CD4-positive, alpha-beta T cell (primary cell): ENCODE measurements around the gene CAMSAP1. TPM values are rescaled to one million over a fixed set of nuclear protein-coding genes. Genes with fewer than 3 reads are reported as not detected.

Experiments used
- ATAC-seq: fragments of 200-7000 bp; cut with Tn5 transposase; one replicate; pipeline ENCODE4 v1.10.0; 2022; ENCODE audit warnings: mild to moderate bottlenecking; ENCODE audit not compliant: poor library complexity
- CTCF ChIA-PET: fragments of 350-600 bp; sonication (Branson Sonifier 250); formaldehyde crosslinking; loops from one replicate; lab custom pipeline; 2021; ENCODE audit warnings: antibody characterized with exemption, inconsistent platforms; lab: Charles Lee
- POLR2A ChIA-PET: fragments of 350-600 bp; sonication (Branson Sonifier 250); formaldehyde crosslinking; loops from one replicate; lab custom pipeline; 2021; ENCODE audit warnings: antibody characterized with exemption, inconsistent platforms; lab: Charles Lee
- DNase-seq, 14 experiments: peaks; one replicate each; pipeline ENCODE4 v3.0.0-alpha.2; 2013 to 2020; ENCODE audit warnings: mixed read lengths in 2 of 14
- H3K27ac ChIP-seq, 2 donors: one replicate each; pipeline versions ENCODE4 v1.5.1 to v1.7.0; 2013; ENCODE audit warnings: low read length in 2 of 2, low read depth in 1 of 2, mild to moderate bottlenecking in 1 of 2
- H3K27me3 ChIP-seq, 2 experiments: 1 replicate in 1 of 2; 2 replicates in 1 of 2; pipeline versions ENCODE4 v1.6.1 to v1.7.0; 2013; ENCODE audit warnings: low read length in 2 of 2, control low read depth in 1 of 2, mild to moderate bottlenecking in 1 of 2, moderate library complexity in 1 of 2; ENCODE audit not compliant: insufficient read depth in 2 of 2, control insufficient read depth in 1 of 2
- H3K36me3 ChIP-seq: one replicate; pipeline ENCODE4 v1.6.1; 2013; ENCODE audit warnings: low read length, control low read depth; ENCODE audit not compliant: insufficient read depth
- H3K4me1 ChIP-seq: one replicate; pipeline ENCODE4 v1.6.1; 2013; ENCODE audit warnings: low read length, control low read depth; ENCODE audit not compliant: insufficient read depth
- H3K4me3 ChIP-seq: one replicate; pipeline ENCODE4 v1.5.1; 2013; ENCODE audit warnings: mild to moderate bottlenecking, low read length, moderate library complexity
- H3K9me3 ChIP-seq, 2 experiments: 1 replicate in 1 of 2; 2 replicates in 1 of 2; pipeline versions ENCODE4 v1.6.1 to v1.7.0; 2013; ENCODE audit warnings: low read length in 2 of 2, mild to moderate bottlenecking in 2 of 2, control low read depth in 1 of 2, moderate library complexity in 1 of 2; ENCODE audit not compliant: control insufficient read depth in 1 of 2, insufficient read depth in 1 of 2
- H3K27ac Mint-ChIP-seq: one replicate; pipeline ENCODE4 v1.8.0; 2020; ENCODE audit warnings: mixed read lengths
- H3K27me3 Mint-ChIP-seq: one replicate; pipeline ENCODE4 v1.8.0; 2021; ENCODE audit warnings: mixed read lengths
- H3K36me3 Mint-ChIP-seq: one replicate; pipeline ENCODE4 v1.8.0; 2021; ENCODE audit warnings: low read depth, mixed read lengths
- H3K4me1 Mint-ChIP-seq: one replicate; pipeline ENCODE4 v1.8.0; 2021; ENCODE audit warnings: low read depth, mixed read lengths
- H3K4me3 Mint-ChIP-seq: one replicate; pipeline ENCODE4 v1.8.0; 2020; ENCODE audit warnings: mild to moderate bottlenecking, mixed read lengths
- H3K9me3 Mint-ChIP-seq: one replicate; pipeline ENCODE4 v1.8.0; 2020; ENCODE audit warnings: mixed read lengths
- intact Hi-C, 2 experiments: fragments of 100-400 bp; cut with DNase I in 1 of 2; cut with micrococcal nuclease in 1 of 2; formaldehyde crosslinking; loops; one replicate each; pipeline versions ENCODE4 v1.15.1 to v1.9.0; 2023 to 2025; cut with DNase I, micrococcal nuclease
- total RNA-seq, 174 experiments: library from RNA in 2 of 174; stranded (reverse) in 2 of 174; gene quantifications; one replicate each; pipeline ENCODE4 v1.2.3 and lab custom pipeline; 2021 to 2026
- TF ChIP-seq, protein P1 (sequence below): fragments of 200-600 bp; IDR thresholded peaks from one replicate; pipeline ENCODE4 v1.8.0; 2022; ENCODE audit warnings: antibody characterized with exemption, mild to moderate bottlenecking

The CAMSAP1 gene
- total RNA-seq, 2 experiments from 2014 or later = 16.8 to 18.2 TPM

GRCh38 chr9:135886147-135886981 is 21.0 kb downstream of the CAMSAP1 start:
- Mint-ChIP-seq H3K27me3 (no peaks in the 10 kb centered on the region), H3K27ac (peak overlapping the region; percentile 89), H3K4me1 (peaks cover 71% of the 10 kb centered on the region), H3K9me3 (no peaks in the 10 kb centered on the region), H3K4me3 (peak overlapping the region; percentile 55), H3K36me3 (peaks cover 5% of the 10 kb centered on the region)
- Histone ChIP-seq H3K9me3 (no peaks in the 10 kb centered on the region), H3K27me3 (no peaks in the 10 kb centered on the region), H3K27ac (no peak overlapping the region), H3K4me3 (no peak overlapping the region), H3K36me3 (no peaks in the 10 kb centered on the region), H3K4me1 (peaks cover 65% of the 10 kb centered on the region)
- DNase-seq = no peak
- intact Hi-C loops = no loop called here
- TF ChIP-seq, protein P1, sequence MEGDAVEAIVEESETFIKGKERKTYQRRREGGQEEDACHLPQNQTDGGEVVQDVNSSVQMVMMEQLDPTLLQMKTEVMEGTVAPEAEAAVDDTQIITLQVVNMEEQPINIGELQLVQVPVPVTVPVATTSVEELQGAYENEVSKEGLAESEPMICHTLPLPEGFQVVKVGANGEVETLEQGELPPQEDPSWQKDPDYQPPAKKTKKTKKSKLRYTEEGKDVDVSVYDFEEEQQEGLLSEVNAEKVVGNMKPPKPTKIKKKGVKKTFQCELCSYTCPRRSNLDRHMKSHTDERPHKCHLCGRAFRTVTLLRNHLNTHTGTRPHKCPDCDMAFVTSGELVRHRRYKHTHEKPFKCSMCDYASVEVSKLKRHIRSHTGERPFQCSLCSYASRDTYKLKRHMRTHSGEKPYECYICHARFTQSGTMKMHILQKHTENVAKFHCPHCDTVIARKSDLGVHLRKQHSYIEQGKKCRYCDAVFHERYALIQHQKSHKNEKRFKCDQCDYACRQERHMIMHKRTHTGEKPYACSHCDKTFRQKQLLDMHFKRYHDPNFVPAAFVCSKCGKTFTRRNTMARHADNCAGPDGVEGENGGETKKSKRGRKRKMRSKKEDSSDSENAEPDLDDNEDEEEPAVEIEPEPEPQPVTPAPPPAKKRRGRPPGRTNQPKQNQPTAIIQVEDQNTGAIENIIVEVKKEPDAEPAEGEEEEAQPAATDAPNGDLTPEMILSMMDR = no peak
- no peak for ATAC-seq
- ChIA-PET CTCF (no interaction called here), POLR2A (interaction anchor here (1.3 kb wide), 1 partner anchor 21 kb away, joined by 3 read pairs; the partner anchor contains the start of gene CAMSAP1)

GRCh38 chr9:135885100-135885853 is 22.1 kb downstream of the CAMSAP1 start:
- Histone ChIP-seq H3K36me3 (no peaks in the 10 kb centered on the region), H3K27me3 (no peaks in the 10 kb centered on the region), H3K4me3 (no peak overlapping the region), H3K4me1 (peaks cover 59% of the 10 kb centered on the region), H3K27ac (no peak overlapping the region), H3K9me3 (no peaks in the 10 kb centered on the region)
- H3K27ac Mint-ChIP-seq = peak overlapping the region; percentile 76
- POLR2A ChIA-PET = no interaction called here
- no peak for ATAC-seq
- no peaks in the 10 kb centered on the region for H3K9me3 Mint-ChIP-seq
- peaks cover 65% of the 10 kb centered on the region for H3K4me1 Mint-ChIP-seq
- TF ChIP-seq, protein P1 = no peak
- peaks cover 5% of the 10 kb centered on the region for H3K36me3 Mint-ChIP-seq
- H3K4me3 Mint-ChIP-seq = peak overlapping the region; percentile 54
- CTCF ChIA-PET = no interaction called here
- no peak for DNase-seq
- H3K27me3 Mint-ChIP-seq = no peaks in the 10 kb centered on the region
- intact Hi-C loops = no loop called here

DNA sequence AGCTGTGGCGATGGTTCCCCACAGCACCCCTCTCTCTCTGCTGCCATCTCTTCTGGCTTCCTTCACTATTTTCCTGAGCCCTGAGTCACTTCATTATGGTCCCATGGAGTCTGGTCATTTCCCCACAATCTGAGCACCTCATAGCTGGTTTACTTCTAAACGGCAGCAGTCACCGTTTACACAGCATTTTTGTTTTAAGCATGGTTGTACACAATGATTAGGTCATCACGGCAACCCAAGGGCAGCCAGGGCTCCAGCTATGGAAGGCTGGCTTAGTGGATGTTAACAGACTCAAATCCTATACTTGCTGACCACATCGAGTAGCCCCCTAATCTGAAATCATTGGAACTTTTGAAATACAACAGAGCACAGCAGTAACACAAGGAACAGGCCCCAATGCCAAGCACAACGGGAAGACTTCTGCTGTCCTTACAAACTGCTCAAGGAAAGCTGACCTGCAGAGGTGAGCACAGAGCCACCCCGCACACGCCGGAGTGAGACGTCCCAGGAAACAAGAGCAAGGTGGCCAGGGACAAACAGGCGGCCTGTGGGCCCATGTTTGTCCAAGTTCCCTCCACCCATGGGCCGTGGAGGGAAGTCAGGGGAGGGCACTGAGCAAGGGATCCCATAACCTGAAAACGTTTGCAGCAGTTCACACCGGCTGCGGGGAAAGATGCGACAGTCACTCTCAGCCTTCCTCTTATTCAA is 22.9 kb downstream of the CAMSAP1 start:
- Histone ChIP-seq H3K4me3 (no peak overlapping the region), H3K9me3 (no peaks in the 10 kb centered on the region), H3K36me3 (no peaks in the 10 kb centered on the region), H3K27ac (no peak overlapping the region), H3K4me1 (peaks cover 51% of the 10 kb centered on the region), H3K27me3 (no peaks in the 10 kb centered on the region)
- no peak overlapping the region for H3K4me3 Mint-ChIP-seq
- intact Hi-C loops = no loop called here
- no peaks in the 10 kb centered on the region for H3K9me3 Mint-ChIP-seq
- DNase-seq (no peak), ATAC-seq (no peak)
- H3K4me1 Mint-ChIP-seq = peaks cover 65% of the 10 kb centered on the region
- TF ChIP-seq, protein P1 = no peak
- CTCF ChIA-PET = no interaction called here
- no peak overlapping the region for H3K27ac Mint-ChIP-seq
- POLR2A ChIA-PET = no interaction called here
- H3K27me3 Mint-ChIP-seq = no peaks in the 10 kb centered on the region
- H3K36me3 Mint-ChIP-seq = peaks cover 5% of the 10 kb centered on the region
